Activated naive CD8-positive, alpha-beta T cell treated with anti-CD3 and anti-CD28 coated beads, Interleukin-2, amount 50 U/mL, for 16 hours (primary cell): ENCODE measurements around the gene CLSTN3.

ENCODE experiments used
- DNase-seq: peaks from one replicate; pipeline ENCODE4 v3.0.0-alpha.2; 2020; ENCODE audit warnings: low read depth, low spot score

CLSTN3 gene

DNA sequence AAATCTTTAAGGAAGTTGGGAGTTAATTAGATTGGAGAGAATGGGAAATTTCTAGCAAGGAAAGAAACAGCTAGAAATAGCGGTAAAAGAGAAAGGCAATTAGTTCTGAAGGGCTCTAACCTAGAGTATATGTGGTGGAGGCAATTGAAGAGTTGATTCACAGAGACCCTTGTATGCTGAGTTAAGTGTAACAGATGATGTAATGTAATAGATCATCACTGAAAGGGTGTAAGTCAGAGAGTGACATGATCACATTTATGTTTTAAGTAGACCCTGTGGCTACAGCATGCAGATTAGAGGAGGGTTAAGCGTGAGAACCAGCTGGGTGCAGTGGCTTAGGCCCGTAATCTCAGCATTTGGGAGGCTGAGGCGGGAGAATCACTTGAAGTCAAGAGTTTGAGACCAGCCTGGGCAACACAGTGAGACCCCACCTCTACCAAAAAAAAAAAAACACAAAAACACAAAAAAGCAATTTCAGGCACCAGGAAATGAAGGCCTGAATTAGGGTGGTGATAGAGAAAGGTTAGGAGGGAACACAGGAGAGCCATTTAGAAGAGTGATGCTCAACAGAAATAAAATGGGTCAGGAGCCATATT, 4.4 kb upstream of the CLSTN3 start:
- no peak for DNase-seq

DNA sequence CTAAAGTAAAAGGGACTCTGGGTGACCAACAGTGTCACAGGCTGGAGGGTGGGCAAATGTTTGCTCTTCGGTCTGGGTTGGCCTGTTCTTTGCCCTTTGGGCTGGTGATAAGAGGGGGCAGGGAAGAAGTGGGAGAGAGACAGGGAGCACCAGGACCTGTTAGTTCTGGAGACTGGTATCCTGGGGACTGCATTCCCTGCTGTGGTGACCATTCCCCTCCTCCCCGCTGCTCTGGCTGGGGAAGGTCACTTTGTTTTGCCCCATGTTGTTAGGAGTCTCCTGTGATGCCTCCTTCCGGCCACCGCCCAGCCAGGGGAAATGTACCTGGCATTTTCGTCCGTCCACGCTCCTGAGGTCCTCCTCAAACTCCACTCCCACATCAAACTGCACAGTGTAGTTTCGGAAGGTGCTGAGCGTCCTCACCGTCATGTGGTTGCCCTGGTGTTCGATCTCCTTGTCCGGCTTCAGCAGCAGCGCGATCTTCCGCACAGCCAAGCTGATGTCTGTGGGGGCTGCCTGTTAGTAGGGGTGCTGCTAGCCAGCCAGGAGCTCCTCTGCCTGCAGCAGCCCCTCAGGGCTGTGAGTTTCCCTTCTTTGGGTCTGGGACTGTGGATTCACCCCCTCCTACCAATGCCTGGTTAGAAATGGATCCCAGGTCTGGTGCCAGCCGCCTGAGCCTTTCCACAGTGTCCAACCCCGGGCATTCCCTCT, 2.1 kb upstream of the CLSTN3 start:
- DNase-seq, result no peak

DNA sequence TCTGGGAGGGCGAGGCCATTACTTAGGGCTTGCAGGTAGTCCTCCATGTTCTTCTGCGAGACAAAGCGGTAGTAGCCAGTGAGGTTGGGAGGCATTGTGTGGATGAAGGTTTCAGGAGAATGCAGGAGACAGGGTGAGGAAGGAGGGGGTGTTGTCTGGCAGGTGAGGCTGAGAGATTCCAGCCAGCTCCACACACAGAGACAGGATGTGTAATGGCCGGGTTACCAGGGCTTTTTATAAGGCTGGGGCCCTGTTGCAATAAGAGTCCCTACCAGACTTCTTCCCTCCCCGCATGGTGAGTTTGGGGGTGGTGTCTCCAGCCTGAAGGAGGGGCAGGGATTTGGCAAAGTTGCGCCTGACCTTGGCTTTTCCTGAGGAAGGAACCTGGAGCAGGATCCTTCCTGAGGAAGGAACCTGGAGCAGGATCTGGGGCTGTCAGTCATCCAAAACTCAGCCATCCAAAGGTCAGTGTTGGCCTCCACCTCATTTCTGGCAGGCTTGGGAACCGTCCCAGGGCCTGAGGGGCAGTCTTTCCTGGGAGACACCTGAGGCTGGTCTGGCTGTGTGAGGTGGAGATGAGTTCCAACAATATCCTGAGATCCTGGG, 1.4 kb upstream of the CLSTN3 start, which contains the start of gene RBP5:
Gene RBP5 (minus strand): TSS at position 209 of the 606 bp plus-strand sequence. CDS start 114 bp downstream, at position 95.
- DNase-seq, result no peak

DNA sequence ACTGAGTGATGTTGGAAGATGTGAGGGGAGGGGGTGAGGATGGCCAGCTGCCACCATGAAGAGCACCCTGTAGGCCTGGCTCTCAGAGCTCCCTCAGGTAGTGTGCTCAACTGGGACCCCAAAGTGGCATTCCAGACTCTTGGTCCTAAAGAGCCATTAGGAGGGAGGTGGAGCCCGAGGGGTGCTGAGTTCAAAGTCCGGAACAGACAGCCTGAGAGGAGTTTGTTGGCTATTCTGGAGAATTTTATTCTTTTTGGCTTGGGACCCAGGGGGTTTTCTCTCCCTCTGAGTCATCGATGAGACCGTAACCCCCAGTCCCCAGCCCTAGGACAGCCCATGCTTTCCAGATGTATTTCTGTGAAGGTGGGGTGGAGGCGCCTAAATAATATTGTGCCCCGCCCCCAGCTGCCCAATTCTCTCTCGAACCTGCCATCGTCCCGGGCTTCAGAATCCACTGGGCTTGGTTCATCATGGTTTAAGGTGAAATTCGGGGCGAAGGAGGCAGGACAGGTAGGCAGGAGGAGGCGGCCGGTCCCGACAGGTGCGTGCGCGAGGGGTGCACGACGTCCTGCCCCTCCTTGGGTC, 792 bp upstream of the CLSTN3 start:
- DNase-seq, result no peak

DNA sequence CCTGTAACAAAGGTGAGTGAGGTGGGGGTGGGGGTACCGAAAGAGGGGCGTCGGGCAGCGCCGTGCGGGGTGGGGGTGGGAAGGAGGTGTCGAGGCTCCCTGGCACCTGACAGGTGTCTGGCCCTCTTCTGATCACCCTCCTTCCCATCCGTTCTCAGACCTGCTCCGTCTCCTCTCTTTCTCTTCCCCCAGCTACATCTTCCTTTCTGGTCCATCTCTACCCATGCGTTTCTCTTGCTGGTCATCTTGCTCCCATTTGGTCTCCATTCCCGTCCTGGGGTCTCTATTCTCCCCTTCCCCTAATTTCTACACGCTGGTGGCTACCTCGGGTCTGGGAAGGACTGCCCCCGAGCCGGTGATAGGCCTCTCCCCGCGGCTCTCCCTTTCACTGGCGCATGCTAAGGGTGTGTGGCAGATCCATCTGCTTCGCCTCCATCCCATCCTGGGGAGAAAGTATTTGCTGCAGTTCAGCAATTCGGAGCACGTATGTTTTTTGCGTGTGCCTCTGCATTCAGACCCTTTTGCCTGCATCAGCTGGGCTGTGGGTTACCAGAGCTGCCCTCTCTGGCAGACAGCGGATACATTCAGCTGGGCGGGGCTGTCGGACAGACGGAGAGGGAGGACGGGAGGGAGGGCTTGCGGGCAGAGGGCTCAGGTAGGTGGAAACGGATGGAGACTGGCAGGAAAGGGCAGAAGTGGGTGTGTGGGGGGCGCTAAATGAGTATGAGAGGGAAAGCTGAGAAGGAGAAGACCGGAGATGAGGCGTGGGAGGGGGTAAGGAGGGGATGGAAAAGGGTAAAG, 730 bp downstream of the CLSTN3 start:
- no peak for DNase-seq

DNA sequence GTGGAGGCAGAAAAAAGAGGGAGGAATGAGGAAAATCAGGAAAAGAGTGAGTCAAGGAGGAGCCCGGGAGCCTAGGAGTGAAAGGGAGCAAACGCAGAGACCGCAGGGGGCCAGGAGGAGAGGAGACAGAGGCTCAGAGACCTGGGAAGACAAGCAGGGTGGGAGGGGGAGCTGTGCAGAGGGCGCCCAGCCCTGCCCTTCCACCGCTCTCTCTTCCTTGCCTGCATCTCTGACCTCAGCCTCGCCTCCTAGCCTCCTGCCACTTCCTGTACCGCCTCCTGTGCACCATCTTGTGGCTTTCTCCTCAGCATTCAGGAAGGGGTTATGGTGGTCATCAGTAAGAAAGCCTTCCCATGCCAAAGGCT, 1.3 kb downstream of the CLSTN3 start:
- no peak for DNase-seq

DNA sequence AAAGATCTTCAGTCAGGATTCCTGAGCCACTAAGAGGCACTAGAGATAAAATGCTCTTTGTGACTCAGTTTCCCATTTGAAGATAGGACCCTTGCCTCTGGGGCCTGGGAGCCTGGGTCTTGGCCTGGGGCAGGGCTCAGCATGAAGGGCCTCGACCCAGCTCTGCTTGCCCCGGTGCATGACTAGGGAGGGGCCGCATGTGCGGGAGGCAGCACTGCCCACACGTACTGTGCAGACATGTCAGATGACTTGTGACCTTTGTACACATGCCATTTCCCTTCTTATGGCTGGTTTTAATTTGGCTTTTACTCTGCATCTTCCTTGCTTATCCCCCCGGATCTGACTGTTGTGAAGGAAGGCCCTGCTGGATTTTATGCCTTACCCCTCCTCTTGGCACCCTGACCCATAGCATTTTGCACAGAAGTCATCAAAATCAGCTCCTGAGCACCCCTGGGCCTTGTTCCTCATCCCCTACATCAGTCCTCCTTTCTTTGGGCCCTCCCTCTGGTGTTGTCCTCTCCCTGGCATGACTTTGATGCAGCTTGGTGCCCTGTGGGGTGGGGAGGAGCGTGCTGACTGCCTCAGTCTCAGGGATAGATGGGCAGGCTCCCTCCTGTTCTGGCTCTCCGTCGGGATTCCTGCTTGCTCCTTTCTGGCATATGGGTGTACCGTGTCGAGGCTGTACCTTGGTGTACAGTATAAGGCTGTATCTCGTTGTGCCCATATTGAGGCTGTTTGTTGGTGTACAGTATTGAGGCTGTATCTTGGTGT, 4.4 kb downstream of the CLSTN3 start:
- no peak for DNase-seq

DNA sequence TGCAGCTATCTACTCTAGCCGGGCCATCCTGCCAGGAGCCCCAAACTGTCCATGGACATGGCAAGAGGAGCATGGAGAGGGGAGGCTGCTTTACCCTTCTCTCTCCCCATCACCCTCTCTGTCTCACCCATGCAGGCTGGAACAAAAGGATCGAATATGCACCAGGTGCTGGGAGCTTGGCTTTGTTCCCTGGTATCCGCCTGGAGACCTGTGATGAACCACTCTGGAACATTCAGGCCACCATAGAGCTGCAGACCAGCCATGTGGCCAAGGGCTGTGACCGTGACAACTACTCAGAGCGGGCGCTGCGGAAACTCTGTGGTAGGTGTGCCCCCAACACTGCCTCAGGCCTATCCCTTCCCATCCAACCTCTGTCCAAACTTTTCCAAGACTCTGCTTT, 5.9 kb downstream of the CLSTN3 start:
- DNase-seq, result no peak

DNA sequence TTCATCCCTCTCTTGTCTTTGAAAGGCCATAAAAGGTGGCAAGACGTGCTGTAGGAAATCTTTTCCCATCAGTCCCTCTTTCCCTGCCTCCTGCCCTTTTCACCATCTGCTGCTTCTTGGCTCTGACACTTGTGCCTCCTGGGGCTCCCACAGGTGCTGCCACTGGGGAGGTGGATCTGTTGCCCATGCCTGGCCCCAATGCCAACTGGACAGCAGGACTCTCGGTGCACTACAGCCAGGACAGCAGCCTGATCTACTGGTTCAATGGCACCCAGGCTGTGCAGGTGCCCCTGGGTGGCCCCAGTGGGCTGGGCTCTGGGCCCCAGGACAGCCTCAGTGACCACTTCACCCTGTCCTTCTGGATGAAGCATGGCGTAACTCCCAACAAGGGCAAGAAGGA, 6.5 kb downstream of the CLSTN3 start:
- DNase-seq, result no peak

DNA sequence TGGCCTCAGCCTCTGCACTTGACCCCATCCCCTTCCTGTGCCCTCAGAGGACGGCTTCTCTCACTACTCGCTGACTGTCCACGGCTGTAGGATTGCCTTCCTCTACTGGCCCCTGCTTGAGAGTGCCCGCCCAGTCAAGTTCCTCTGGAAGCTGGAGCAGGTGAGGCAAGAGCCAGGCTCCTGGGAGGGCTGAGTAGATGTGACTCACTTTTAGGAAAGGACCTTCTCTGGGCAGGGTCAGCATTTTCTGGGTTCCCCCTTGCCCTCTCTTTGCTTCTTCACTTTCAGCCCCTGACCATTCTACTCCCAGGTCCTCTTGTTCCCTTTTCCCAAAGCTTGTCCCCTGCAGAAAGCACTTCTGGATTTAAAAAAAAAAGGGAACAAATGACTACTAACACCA, 7.7 kb downstream of the CLSTN3 start:
- no peak for DNase-seq

DNA sequence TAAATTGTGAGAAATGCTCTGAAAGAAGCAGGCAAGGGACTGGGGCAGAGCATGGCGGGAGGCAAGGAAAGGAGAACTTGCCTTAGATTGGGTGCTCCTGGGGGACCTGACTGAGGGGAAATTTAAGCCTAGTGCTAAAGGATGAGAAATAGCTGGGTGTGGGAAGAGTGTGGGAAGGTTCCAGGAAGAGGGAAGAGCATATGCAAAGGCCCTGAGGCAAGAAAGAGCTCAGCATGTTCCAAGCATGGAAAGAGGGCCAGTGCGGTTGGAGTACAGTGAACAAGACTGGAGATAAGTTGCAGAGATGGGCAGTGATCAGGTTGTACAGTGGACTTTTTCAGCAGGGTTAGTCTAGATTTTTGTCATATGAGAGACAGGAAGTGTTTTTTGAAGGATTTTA, 9.0 kb downstream of the CLSTN3 start:
- no peak for DNase-seq

DNA sequence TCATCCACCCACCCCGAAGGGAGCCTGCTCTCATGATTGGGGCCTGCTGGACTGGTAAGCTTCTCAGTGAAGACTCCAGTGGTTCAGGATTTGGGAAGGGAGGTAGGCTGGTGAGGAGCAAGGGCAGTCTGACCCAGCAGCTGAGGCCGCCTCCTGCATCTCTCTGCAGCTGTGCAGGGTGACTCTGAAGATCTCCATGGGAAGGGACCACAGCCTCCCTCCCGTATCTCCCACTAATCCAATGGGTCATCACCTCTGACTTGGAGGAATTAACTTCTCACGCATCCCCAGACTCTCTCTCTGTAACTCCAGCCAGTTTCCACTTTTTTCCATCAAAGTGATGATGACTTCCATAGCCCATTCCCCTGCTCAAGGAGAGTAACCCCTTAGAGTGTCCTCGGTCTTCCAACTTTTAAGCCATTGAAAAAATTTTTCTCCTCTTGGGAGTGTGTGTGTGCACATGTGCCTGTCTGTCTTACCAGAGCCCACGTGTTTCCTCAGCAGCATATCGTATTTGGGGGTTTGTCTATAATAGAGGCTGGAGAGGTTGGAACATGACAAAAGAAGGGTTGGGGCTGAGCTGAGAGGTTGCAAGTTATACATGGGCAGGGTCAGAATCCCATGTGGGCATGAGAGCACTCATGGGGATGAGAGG, 11.3 kb downstream of the CLSTN3 start:
- no peak for DNase-seq

DNA sequence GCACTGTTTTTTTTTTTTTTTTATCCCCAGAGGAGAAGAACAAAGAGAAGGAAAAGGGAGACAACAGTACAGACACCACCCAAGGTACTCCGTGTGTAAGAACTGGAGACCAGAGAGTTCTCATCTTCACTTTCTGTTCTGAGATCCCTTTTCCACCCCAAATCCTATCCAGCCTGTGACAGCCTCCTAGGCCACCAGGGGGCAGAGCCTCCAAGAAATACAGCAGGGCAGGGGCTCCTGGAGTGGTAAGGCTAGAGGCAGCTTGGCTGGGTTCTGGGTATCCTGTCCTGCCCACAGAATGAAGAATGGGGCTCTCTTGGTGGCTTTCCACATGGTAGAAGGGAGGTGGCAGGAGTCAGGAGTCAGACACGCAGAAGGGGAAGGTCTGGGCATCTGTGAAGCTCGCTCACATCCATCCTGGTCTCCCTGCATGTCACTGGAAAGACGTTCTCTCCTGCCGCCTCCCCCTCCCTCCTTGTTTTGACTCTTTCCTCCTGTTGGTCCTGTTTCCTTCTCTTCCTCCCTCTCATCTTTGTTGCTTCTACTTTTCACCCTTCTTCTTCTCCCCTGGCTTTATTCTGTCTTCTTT, 12.0 kb downstream of the CLSTN3 start:
- no peak for DNase-seq

DNA sequence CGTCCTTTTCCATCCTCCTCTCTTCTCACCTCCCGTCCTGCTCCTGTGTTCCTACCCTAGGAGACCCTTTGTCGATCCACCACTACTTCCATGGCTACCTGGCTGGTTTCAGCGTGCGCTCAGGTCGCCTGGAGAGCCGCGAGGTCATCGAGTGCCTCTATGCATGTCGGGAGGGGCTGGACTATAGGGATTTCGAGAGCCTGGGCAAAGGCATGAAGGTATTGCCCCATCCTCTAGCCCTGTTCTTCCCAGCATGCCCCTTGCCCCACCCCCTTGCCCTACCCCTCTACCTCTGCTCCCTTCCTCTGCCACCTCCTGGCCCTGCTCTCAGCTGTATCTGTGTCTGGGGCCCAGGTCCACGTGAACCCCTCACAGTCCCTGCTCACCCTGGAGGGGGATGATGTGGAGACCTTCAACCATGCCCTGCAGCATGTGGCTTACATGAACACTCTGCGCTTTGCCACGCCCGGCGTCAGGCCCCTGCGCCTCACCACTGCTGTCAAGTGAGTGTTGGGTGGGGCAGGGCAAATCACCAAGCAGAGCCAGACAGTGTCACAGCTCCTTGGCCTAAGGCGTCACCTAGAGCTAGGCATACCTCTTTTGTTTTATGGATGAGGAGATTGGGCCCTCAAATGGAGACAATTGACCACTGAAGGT, 12.8 kb downstream of the CLSTN3 start:
- DNase-seq, result no peak

DNA sequence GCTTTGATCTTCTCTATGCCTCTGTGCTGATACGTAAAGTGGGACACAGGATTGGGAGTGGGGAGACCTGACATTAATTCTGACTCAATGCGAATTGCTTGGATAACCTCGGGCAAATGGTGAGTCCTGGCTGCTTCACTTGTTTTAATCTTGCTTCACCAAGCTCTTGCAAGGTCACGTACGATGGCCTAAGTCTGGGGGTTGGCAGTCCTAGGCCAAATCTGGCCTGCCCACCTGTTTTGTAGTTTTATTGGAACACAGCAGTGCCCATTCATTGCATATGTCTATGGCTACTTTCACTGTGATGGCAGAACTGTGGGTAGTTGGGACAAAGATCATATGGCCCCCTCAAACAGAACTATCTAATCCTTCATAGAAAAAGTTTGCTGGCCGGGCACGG, 13.4 kb downstream of the CLSTN3 start:
- DNase-seq, result no peak

DNA sequence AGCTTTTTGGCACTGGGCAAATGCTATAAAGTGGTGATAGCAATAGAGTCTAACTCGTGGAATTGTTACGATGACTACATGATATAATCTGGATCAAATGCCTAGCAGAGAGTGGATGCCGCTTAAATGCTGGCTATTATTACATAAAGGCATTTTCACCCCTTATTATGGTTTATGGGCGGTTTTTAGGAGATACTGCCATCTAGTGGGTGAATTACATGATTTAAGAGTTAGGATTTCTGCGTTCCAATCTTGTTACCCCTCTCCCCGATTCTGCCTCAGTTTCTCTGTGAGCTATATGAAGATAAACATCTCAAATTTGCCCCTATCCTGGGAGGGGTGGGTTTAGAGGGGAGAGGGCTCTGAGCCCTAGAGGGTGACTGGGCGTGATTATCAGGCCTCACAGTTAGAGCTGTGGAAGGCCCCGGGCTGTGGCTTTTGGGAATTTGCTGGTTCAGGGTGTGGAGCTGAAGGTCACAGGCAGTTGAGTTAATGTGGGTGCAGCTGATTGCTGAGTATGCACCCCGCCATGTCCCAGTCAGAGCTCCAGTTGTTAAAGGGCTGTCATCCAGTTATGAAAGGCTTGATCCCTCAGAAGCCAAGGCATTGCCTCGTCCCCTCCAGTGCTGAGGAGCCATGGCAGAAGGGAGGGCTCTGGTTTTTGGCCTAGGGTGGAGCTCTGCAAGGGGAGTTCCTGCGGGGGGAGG, 14.4 kb downstream of the CLSTN3 start:
- DNase-seq, result no peak

DNA sequence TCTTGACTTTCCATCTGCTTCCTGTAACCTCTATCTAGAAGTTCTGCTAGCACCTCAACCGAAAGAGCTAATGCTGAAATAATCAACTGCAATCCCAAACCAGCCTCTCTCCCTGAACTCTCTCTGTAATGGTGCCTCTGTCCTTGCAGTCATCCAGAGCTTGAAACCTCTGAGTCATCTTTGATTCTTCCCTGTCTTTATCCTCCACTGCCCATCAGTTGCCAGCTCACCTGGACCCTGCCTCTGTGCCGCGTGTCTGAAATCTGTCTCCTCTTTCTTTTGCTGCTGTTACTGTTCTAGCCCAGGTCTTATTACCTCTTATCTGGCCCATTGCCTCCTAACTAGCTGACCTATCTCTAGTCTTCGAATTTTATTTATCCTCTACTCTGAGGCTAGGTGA, 15.5 kb downstream of the CLSTN3 start:
- DNase-seq, result no peak

DNA sequence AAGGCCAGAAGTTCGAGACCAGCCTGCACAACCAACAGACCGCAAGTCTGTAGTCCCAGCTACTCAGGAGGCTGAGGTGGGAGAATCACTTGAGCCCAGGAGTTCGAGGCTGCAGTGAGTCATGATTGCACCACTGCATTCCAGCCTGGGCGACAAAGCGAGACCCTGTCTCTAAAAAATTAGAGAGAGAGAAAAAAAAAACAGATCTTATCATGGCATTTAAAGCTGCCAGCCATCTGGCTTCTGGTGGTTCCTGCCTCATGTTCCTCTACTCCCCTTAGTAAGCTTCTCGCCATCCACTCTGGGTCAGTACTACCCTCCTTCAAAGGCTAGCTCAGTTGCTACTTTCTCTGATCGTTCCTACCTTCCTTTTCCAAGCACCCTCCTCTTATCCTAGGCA, 16.1 kb downstream of the CLSTN3 start:
- no peak for DNase-seq

DNA sequence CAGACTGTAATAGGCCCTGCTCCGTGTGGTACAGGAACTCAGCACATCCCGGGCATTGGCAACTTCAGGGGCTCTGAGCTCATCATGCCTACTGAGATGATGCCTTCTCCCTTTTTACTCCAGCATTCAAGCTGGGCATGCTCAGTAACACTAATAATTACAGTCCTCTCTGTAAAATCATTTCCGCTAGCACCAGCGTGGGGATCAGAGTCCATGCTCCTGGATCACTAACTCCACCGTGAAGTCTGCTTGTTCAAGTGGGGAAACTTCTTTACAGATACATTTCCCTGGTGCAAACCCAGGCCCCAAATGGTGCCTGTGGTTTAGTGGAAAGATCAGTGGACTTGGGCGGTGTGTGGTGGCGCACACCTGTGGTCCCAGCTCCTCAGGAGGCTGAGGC, 16.7 kb downstream of the CLSTN3 start:
- DNase-seq, result no peak
